SK-N-SH (cell line): Measurements from ENCODE around the gene AP3B2. TPM values are rescaled to one million over a fixed set of nuclear protein-coding genes. Genes with fewer than 3 reads are reported as not detected.

ENCODE experiments used
- CTCF ChIA-PET: fragments of 300-600, 350-600 bp; formaldehyde crosslinking; extraction: SDS; loops from one replicate; lab custom pipeline; 2021; lab: Yijun Ruan, JAX
- POLR2A ChIA-PET: fragments of 350-600 bp; sonication (Branson Sonifier 250); formaldehyde crosslinking; extraction: SDS; loops from one replicate; lab custom pipeline; 2020; ENCODE audit warnings: antibody characterized with exemption, inconsistent platforms; lab: Yijun Ruan, JAX
- DNase-seq: peaks from one replicate; pipeline ENCODE4 v3.0.0; 2012
- H2AFZ ChIP-seq: fragments of 200-600 bp; sonication (generic); 2 replicates; pipeline ENCODE4 v1.8.1; 2016; ENCODE audit warnings: antibody characterized with exemption, mild to moderate bottlenecking, low read depth
- H3F3A ChIP-seq: fragments of 200-600 bp; sonication (generic); replicated peaks from 2 replicates; pipeline ENCODE3; 2016; ENCODE audit warnings: antibody characterized with exemption, mild to moderate bottlenecking; ENCODE audit not compliant: insufficient read depth
- H3K27ac ChIP-seq, 2 experiments: fragments of 200-500 bp in 1 of 2; fragments of 200-600 bp in 1 of 2; sonication (Bioruptor generic) in 1 of 2; sonication (generic), shearing (Covaris generic) in 1 of 2; 2 replicates each; pipeline versions ENCODE4 v1.5.1 to v1.6.1; 2014 to 2016; ENCODE audit warnings: low read depth in 2 of 2, inconsistent platforms in 1 of 2, low read length in 1 of 2, mild to moderate bottlenecking in 1 of 2, mixed read lengths in 1 of 2
- H3K27me3 ChIP-seq: fragments of 200-600 bp; sonication (generic), shearing (Covaris generic); 2 replicates; pipeline ENCODE4 v1.6.1; 2016; ENCODE audit warnings: mixed run types; ENCODE audit not compliant: insufficient read depth
- H3K36me3 ChIP-seq, 2 experiments: fragments of 200-500 bp in 1 of 2; fragments of 200-600 bp in 1 of 2; sonication (Bioruptor generic) in 1 of 2; sonication (generic) in 1 of 2; replicated peaks in 1 of 2; 2 replicates each; pipeline versions ENCODE3 to v1.5.1; 2014 to 2016; ENCODE audit warnings: low read length in 1 of 2, mild to moderate bottlenecking in 1 of 2; ENCODE audit not compliant: insufficient read depth in 2 of 2, control insufficient read depth in 1 of 2
- H3K4me1 ChIP-seq, 2 experiments: fragments of 200-500 bp in 1 of 2; fragments of 200-600 bp in 1 of 2; sonication (Bioruptor generic) in 1 of 2; sonication (generic), shearing (Covaris generic) in 1 of 2; 2 replicates each; pipeline versions ENCODE4 v1.5.1 to v1.6.1; 2014 to 2016; ENCODE audit warnings: low read depth in 1 of 2, low read length in 1 of 2, mixed run types in 1 of 2; ENCODE audit not compliant: insufficient read depth in 2 of 2, control insufficient read depth in 1 of 2
- H3K4me2 ChIP-seq: fragments of 200-600 bp; sonication (generic), shearing (Covaris generic); 2 replicates; pipeline ENCODE4 v1.6.1; 2017; ENCODE audit warnings: mixed run types
- H3K4me3 ChIP-seq, 2 experiments: fragments of 200-500 bp in 1 of 2; fragments of 200-600 bp in 1 of 2; sonication (Bioruptor generic) in 1 of 2; sonication (generic), shearing (Covaris generic) in 1 of 2; 2 replicates each; pipeline versions ENCODE4 v1.5.1 to v1.8.1; 2014 to 2016; ENCODE audit warnings: low read depth in 2 of 2, inconsistent platforms in 1 of 2, low read length in 1 of 2, mild to moderate bottlenecking in 1 of 2, mixed read lengths in 1 of 2, moderate library complexity in 1 of 2
- H3K79me2 ChIP-seq: fragments of 200-600 bp; sonication (generic); 2 replicates; pipeline ENCODE4 v1.8.1; 2017; ENCODE audit warnings: mild to moderate bottlenecking; ENCODE audit not compliant: insufficient read depth
- H3K9ac ChIP-seq: fragments of 200-600 bp; sonication (generic); 2 replicates; pipeline ENCODE4 v1.6.1; 2017; ENCODE audit warnings: mixed run types
- H3K9me2 ChIP-seq: fragments of 200-600 bp; sonication (generic); 2 replicates; pipeline ENCODE4 v1.6.1; 2017; ENCODE audit warnings: mixed run types
- H3K9me3 ChIP-seq: fragments of 200-600 bp; sonication (generic); 2 replicates; pipeline ENCODE4 v1.6.1; 2017; ENCODE audit warnings: mixed run types, mild to moderate bottlenecking, moderate library complexity
- H4K20me1 ChIP-seq: fragments of 200-600 bp; sonication (generic); 2 replicates; pipeline ENCODE4 v1.6.1; 2017; ENCODE audit warnings: mild to moderate bottlenecking, mixed run types; ENCODE audit not compliant: insufficient read depth
- CHD2 ChIP-seq: fragments of 150-350 bp; IDR thresholded peaks from 2 replicates; pipeline ENCODE4 v1.6.1; 2018; ENCODE audit warnings: low read length; ENCODE audit not compliant: partially characterized antibody
- EZH2phosphoT487 ChIP-seq: fragments of 200-600 bp; sonication (generic); IDR thresholded peaks from 2 replicates; pipeline ENCODE4 v1.6.1; 2017; ENCODE audit warnings: low read depth, mixed run types, mild to moderate bottlenecking, antibody characterized with exemption, moderate library complexity, borderline replicate concordance
- FOSL2 ChIP-seq: IDR thresholded peaks from 2 replicates; pipeline ENCODE4 v1.4.0; 2012; ENCODE audit warnings: low read depth, mild to moderate bottlenecking, moderate library complexity, borderline replicate concordance
- FOXM1 ChIP-seq: IDR thresholded peaks from 2 replicates; pipeline ENCODE4 v1.4.0; 2012; ENCODE audit warnings: low read depth, mild to moderate bottlenecking
- GABPA ChIP-seq: IDR thresholded peaks from 2 replicates; pipeline ENCODE4 v1.4.0; 2012; ENCODE audit warnings: low read depth, mild to moderate bottlenecking
- JUND ChIP-seq: IDR thresholded peaks from 2 replicates; pipeline ENCODE4 v1.4.0; 2012
- MEF2A ChIP-seq: IDR thresholded peaks from 2 replicates; pipeline ENCODE4 v1.4.0; 2012; ENCODE audit warnings: low read depth, borderline replicate concordance
- MXI1 ChIP-seq: IDR thresholded peaks from 2 replicates; pipeline ENCODE4 v1.6.1; 2012; ENCODE audit warnings: mild to moderate bottlenecking, low read depth, low read length, improper control_type of control experiment
- NRF1 ChIP-seq: IDR thresholded peaks from 2 replicates; pipeline ENCODE4 v1.6.1; 2012; ENCODE audit warnings: low read depth, mild to moderate bottlenecking, low read length
- POLR2AphosphoS5 ChIP-seq: IDR thresholded peaks from 2 replicates; pipeline ENCODE4 v1.6.1; 2012; ENCODE audit warnings: low read depth, low read length
- RCOR1 ChIP-seq: fragments of 150-350 bp; IDR thresholded peaks from 2 replicates; pipeline ENCODE4 v1.6.1; 2017; ENCODE audit warnings: antibody characterized with exemption, low read length
- RFX5 ChIP-seq: IDR thresholded peaks from 2 replicates; pipeline ENCODE4 v1.6.1; 2012; ENCODE audit warnings: mild to moderate bottlenecking, improper control_type of control experiment, low read length
- RXRA ChIP-seq: IDR thresholded peaks from 2 replicates; pipeline ENCODE4 v1.4.0; 2012; ENCODE audit warnings: low read depth, mild to moderate bottlenecking, borderline replicate concordance
- TAF1 ChIP-seq: IDR thresholded peaks from 2 replicates; pipeline ENCODE4 v1.6.1; 2012; ENCODE audit warnings: low read depth, mild to moderate bottlenecking, low read length, moderate library complexity, borderline replicate concordance
- TEAD4 ChIP-seq: IDR thresholded peaks from 2 replicates; pipeline ENCODE4 v1.4.0; 2012; ENCODE audit warnings: mild to moderate bottlenecking, borderline replicate concordance; ENCODE audit not compliant: insufficient read depth
- WGBS: methylation state at CpG from one replicate; pipeline ENCODE4 v1.1.6; 2017; ENCODE audit warnings: low lambda C conversion rate; 5-methylcytosine and 5-hydroxymethylcytosine counted together
- polyA plus RNA-seq, 3 experiments: library from polyadenylated mRNA; depleted of rRNA; stranded (reverse); fragments of >200 nt; gene quantifications; 2 replicates each; pipeline ENCODE4 v1.2.3, GENCODE V29; 2012
- TF ChIP-seq, protein P1 (sequence below): IDR thresholded peaks from 2 replicates; pipeline ENCODE4 v1.4.0; 2012; ENCODE audit warnings: low read depth
- TF ChIP-seq, protein P2 (sequence below): fragments of 150-350 bp; IDR thresholded peaks from 2 replicates; pipeline ENCODE4 v1.6.1; 2017; ENCODE audit warnings: antibody characterized with exemption, low read length, low read depth, borderline replicate concordance
- TF ChIP-seq, protein P3 (sequence below): fragments of 200-600 bp; sonication (generic); IDR thresholded peaks from 2 replicates; pipeline ENCODE4 v1.6.1; 2017; ENCODE audit warnings: antibody characterized with exemption, mild to moderate bottlenecking, moderate library complexity
- TF ChIP-seq, protein P4 (sequence below): IDR thresholded peaks from 2 replicates; pipeline ENCODE4 v1.4.0; 2012; ENCODE audit warnings: low read depth, borderline replicate concordance

The AP3B2 gene
- polyA plus RNA-seq, 1 of the 3 experiments (the other 2 are of a cell fraction), result 0.77 TPM

DNA sequence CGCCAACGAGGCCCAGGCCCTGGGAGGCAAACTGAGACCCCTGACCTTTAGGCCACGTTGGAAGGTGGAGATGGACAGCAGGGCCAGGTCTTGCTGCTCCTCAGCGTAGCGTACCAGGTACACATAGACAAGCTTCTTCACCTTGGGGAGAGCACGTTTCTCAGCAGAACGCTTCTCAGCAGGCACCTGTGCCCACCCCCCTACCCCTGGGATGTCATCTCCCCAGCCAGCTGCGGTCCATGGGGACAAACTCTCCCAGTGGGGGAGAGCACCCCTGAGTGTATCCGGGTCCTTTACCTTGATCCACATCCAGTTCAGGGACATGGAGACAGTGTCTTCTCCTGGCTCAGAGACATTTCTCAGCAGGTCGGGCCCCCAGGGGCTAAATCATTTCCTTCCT is 21.0 kb downstream of the AP3B2 start:
- Histone ChIP-seq H3K4me1 (no peaks in the 10 kb centered on the region), H2AFZ (no peak overlapping the region), H4K20me1 (no peaks in the 10 kb centered on the region), H3K27ac (no peak overlapping the region), H3K9ac (no peak overlapping the region), H3K4me2 (no peak overlapping the region), H3K79me2 (no peaks in the 10 kb centered on the region), H3K9me2 (no peaks in the 10 kb centered on the region), H3K36me3 (no peaks in the 10 kb centered on the region), H3F3A (no peaks in the 10 kb centered on the region), H3K4me3 (no peak overlapping the region), H3K27me3 (no peaks in the 10 kb centered on the region), H3K9me3 (no peaks in the 10 kb centered on the region)
- ChIA-PET CTCF (interaction anchor here (1.2 kb wide), 1 partner anchor 149 kb away, joined by 4 read pairs; the partner anchor contains the start of gene RPS17), POLR2A (no interaction called here)
- no peak for DNase-seq
- TF ChIP-seq JUND, result no peak
- TF ChIP-seq FOXM1, result no peak
- no peak for TF ChIP-seq TEAD4
- TF ChIP-seq, protein P1, sequence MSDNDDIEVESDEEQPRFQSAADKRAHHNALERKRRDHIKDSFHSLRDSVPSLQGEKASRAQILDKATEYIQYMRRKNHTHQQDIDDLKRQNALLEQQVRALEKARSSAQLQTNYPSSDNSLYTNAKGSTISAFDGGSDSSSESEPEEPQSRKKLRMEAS, result no peak
- no peak for TF ChIP-seq TAF1
- no peak for TF ChIP-seq GABPA
- TF ChIP-seq FOSL2, result no peak
- TF ChIP-seq MXI1, result no peak
- TF ChIP-seq, protein P2, sequence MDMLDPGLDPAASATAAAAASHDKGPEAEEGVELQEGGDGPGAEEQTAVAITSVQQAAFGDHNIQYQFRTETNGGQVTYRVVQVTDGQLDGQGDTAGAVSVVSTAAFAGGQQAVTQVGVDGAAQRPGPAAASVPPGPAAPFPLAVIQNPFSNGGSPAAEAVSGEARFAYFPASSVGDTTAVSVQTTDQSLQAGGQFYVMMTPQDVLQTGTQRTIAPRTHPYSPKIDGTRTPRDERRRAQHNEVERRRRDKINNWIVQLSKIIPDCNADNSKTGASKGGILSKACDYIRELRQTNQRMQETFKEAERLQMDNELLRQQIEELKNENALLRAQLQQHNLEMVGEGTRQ, result no peak
- TF ChIP-seq MEF2A, result no peak
- no peak for TF ChIP-seq RCOR1
- TF ChIP-seq RXRA, result no peak
- no peak for TF ChIP-seq RFX5
- TF ChIP-seq, protein P3, sequence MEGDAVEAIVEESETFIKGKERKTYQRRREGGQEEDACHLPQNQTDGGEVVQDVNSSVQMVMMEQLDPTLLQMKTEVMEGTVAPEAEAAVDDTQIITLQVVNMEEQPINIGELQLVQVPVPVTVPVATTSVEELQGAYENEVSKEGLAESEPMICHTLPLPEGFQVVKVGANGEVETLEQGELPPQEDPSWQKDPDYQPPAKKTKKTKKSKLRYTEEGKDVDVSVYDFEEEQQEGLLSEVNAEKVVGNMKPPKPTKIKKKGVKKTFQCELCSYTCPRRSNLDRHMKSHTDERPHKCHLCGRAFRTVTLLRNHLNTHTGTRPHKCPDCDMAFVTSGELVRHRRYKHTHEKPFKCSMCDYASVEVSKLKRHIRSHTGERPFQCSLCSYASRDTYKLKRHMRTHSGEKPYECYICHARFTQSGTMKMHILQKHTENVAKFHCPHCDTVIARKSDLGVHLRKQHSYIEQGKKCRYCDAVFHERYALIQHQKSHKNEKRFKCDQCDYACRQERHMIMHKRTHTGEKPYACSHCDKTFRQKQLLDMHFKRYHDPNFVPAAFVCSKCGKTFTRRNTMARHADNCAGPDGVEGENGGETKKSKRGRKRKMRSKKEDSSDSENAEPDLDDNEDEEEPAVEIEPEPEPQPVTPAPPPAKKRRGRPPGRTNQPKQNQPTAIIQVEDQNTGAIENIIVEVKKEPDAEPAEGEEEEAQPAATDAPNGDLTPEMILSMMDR, result no peak
- TF ChIP-seq, protein P4, sequence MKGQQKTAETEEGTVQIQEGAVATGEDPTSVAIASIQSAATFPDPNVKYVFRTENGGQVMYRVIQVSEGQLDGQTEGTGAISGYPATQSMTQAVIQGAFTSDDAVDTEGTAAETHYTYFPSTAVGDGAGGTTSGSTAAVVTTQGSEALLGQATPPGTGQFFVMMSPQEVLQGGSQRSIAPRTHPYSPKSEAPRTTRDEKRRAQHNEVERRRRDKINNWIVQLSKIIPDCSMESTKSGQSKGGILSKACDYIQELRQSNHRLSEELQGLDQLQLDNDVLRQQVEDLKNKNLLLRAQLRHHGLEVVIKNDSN, result no peak
- no peak for TF ChIP-seq EZH2phosphoT487
- no peak for TF ChIP-seq NRF1
- TF ChIP-seq POLR2AphosphoS5, result no peak
- TF ChIP-seq CHD2, result no peak
- WGBS, result 40% methylated on average over 4 of the region's 10 CpGs
